B cell (primary cell): Measurements from ENCODE around the gene SPCS1. TPM values are rescaled to one million over a fixed set of nuclear protein-coding genes. Genes with fewer than 3 reads are reported as not detected.

Experiments used
- ATAC-seq: fragments of 200-7000 bp; cut with Tn5 transposase; one replicate; pipeline ENCODE4 v1.10.0; 2021; ENCODE audit warnings: low read depth, mild to moderate bottlenecking, moderate number of reproducible peaks, moderate library complexity
- CTCF ChIA-PET: fragments of 350-600 bp; sonication (Branson Sonifier 250); formaldehyde crosslinking; loops from one replicate; lab custom pipeline; 2021; ENCODE audit warnings: antibody characterized with exemption, inconsistent platforms; lab: Charles Lee
- POLR2A ChIA-PET: fragments of 350-600 bp; sonication (Branson Sonifier 250); formaldehyde crosslinking; loops from one replicate; lab custom pipeline; 2021; ENCODE audit warnings: antibody characterized with exemption; lab: Charles Lee
- DNase-seq: peaks from one replicate; pipeline ENCODE4 v3.0.0; 2013
- H2AFZ ChIP-seq: 2 replicates; pipeline ENCODE4 v1.6.1; 2012; ENCODE audit warnings: mild to moderate bottlenecking, low read depth, low read length; ENCODE audit not compliant: insufficient read depth, poor library complexity, severe bottlenecking
- H3K27ac ChIP-seq, 2 donors: 1 replicate in 1 of 2; 2 replicates in 1 of 2; pipeline ENCODE4 v1.5.1; 2012 to 2013; ENCODE audit warnings: low read length in 2 of 2, mild to moderate bottlenecking in 2 of 2, moderate library complexity in 1 of 2
- H3K27me3 ChIP-seq, 4 experiments: fragments of 200-600 bp in 1 of 4; sonication (generic) in 1 of 4; replicated peaks in 1 of 4; 1 replicate in 2 of 4; 2 replicates in 2 of 4; pipeline versions ENCODE4 v1.6.1 to v1.7.0; 2013 to 2016; ENCODE audit warnings: low read length in 3 of 4, mild to moderate bottlenecking in 2 of 4, mixed read lengths in 1 of 4, moderate library complexity in 1 of 4; ENCODE audit not compliant: insufficient read depth in 4 of 4, control insufficient read depth in 3 of 4; ENCODE audit errors: control extremely low read depth in 1 of 4
- H3K36me3 ChIP-seq, 2 experiments: replicated peaks in 1 of 2; 1 replicate in 1 of 2; 2 replicates in 1 of 2; pipeline versions ENCODE4 v1.6.1 to v1.7.1; 2013; ENCODE audit warnings: low read length in 1 of 2; ENCODE audit not compliant: insufficient read depth in 2 of 2, control insufficient read depth in 1 of 2; ENCODE audit errors: control extremely low read depth in 1 of 2, extremely low read depth in 1 of 2
- H3K4me1 ChIP-seq, 2 donors: fragments of 200-600 bp in 1 of 2; sonication (generic) in 1 of 2; 1 replicate in 1 of 2; 2 replicates in 1 of 2; pipeline versions ENCODE4 v1.5.1 to v1.6.1; 2013 to 2017; ENCODE audit warnings: low read length in 2 of 2; ENCODE audit not compliant: control insufficient read depth in 2 of 2, insufficient read depth in 2 of 2
- H3K4me2 ChIP-seq: replicated peaks from 2 replicates; pipeline ENCODE3; 2012; ENCODE audit warnings: mild to moderate bottlenecking, low read depth, low read length; ENCODE audit not compliant: poor library complexity, severe bottlenecking
- H3K4me3 ChIP-seq, 5 experiments: fragments of 200-600 bp in 1 of 5; sonication (generic) in 1 of 5; 1 replicate in 3 of 5; 2 replicates in 2 of 5; pipeline versions ENCODE4 v1.5.1 to v1.7.0; 2011 to 2016; ENCODE audit warnings: low read length in 4 of 5, mild to moderate bottlenecking in 4 of 5, low read depth in 2 of 5, control low read depth in 1 of 5, moderate library complexity in 1 of 5; ENCODE audit not compliant: insufficient read depth in 1 of 5; ENCODE audit errors: control extremely low read depth in 1 of 5, extremely low read depth in 1 of 5
- H3K79me2 ChIP-seq: fragments of 200-600 bp; sonication (generic); one replicate; pipeline ENCODE4 v1.6.0; 2016; ENCODE audit warnings: low read length; ENCODE audit not compliant: control insufficient read depth, insufficient read depth
- H3K9ac ChIP-seq: fragments of 200-600 bp; sonication (generic); 2 replicates; pipeline ENCODE4 v1.6.1; 2017; ENCODE audit warnings: mild to moderate bottlenecking, low read length, moderate library complexity
- H3K9me3 ChIP-seq, 3 donors: one replicate each; pipeline versions ENCODE4 v1.6.1 to v1.7.1; 2013; ENCODE audit warnings: low read length in 2 of 3; ENCODE audit not compliant: control insufficient read depth in 2 of 3, insufficient read depth in 1 of 3; ENCODE audit errors: control extremely low read depth in 1 of 3
- H4K20me1 ChIP-seq: 2 replicates; pipeline ENCODE4 v1.6.0; 2012; ENCODE audit warnings: mild to moderate bottlenecking, low read length; ENCODE audit not compliant: insufficient read depth, control insufficient read depth, poor library complexity, severe bottlenecking
- H3K27ac Mint-ChIP-seq: one replicate; pipeline ENCODE4 v1.8.0; 2021; ENCODE audit warnings: mixed read lengths
- H3K27me3 Mint-ChIP-seq: one replicate; pipeline ENCODE4 v1.8.0; 2021; ENCODE audit warnings: mixed read lengths
- H3K4me1 Mint-ChIP-seq: one replicate; pipeline ENCODE4 v1.8.0; 2021; ENCODE audit warnings: mixed read lengths
- H3K4me3 Mint-ChIP-seq: one replicate; pipeline ENCODE4 v1.8.0; 2021; ENCODE audit warnings: mixed read lengths
- H3K9me3 Mint-ChIP-seq: one replicate; pipeline ENCODE4 v1.8.0; 2022; ENCODE audit warnings: mixed read lengths; ENCODE audit not compliant: insufficient read depth
- EZH2 ChIP-seq: IDR thresholded peaks from 2 replicates; pipeline ENCODE4 v1.6.1; 2012; ENCODE audit warnings: borderline replicate concordance, low read depth, mild to moderate bottlenecking, moderate library complexity, low read length; ENCODE audit not compliant: insufficient read depth, poor library complexity, severe bottlenecking
- WGBS: methylation state at CpG from one replicate; pipeline ENCODE4 v1.1.5; 2013; ENCODE audit warnings: missing lambda C conversion rate; ENCODE audit not compliant: insufficient coverage; 5-methylcytosine and 5-hydroxymethylcytosine counted together
- intact Hi-C: fragments of 100-400 bp; cut with micrococcal nuclease; formaldehyde crosslinking; loops from one replicate; pipeline ENCODE4 v1.10.0; 2022
- polyA plus RNA-seq: library from polyadenylated mRNA; depleted of rRNA; stranded (reverse); fragments of >200 nt; gene quantifications from 2 replicates; pipeline ENCODE4 v1.2.3, GENCODE V29; 2012
- total RNA-seq, 2 donors: library from RNA; stranded (reverse); fragments of 120-200 nt in 1 of 2; gene quantifications; 1 replicate in 1 of 2; 2 replicates in 1 of 2; pipeline versions ENCODE4 v1.2.3 to v1.2.4, GENCODE V29; 2013 to 2022
- TF ChIP-seq, protein P1 (sequence below): fragments of 200-600 bp; IDR thresholded peaks from one replicate; pipeline ENCODE4 v1.8.0; 2022; ENCODE audit warnings: antibody characterized with exemption, mild to moderate bottlenecking

SPCS1 gene
- total and polyA plus RNA-seq, 2 donors (not counting 1 experiment from before 2014, with no cell fraction given) = 64.5 to 82.2 TPM

DNA sequence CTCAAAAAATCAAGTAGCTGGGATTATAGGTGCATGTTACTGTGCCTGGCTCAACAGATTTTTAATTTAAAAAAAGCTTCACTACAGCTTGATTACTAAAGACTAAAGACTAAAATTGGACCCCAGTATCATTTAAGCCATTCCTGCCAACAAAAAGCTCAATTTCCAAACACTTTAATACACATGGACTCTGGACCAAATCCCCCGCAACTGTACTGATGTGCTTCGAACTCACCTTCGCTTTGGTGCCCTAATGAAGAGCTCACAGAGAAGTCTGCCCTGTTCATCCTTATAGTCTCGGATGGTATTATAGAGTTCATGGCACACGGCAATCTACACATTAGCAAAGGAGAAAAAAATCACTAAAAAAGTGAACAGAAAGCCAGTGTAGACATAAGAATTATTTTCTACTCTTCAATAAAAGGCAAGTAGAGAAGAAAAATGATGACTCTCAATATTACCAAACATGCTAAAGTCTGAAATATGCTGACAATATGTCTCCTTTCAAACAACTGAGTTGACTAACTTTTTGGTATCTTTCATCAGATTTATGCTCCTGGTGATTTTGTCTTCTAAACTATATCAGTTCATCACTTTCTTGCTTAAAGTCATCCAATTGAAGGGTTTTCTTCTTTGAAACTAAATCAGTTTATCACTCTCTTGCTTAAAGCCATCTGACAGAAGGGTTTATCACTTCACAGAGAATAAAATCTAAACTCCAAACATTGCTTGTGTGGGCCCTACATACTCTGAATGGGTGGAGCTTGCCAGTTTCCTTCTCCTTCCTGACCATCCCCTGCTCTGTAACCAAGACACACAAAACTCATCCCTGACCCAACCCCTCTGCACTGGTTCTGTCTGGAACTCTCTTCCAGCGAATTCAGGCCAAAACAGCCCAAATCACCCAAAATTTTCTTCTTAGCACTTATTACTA, 27.4 kb upstream of the SPCS1 start:
- Mint-ChIP-seq H3K27ac (no peak overlapping the region), H3K9me3 (no peaks in the 10 kb centered on the region), H3K4me3 (no peak overlapping the region), H3K27me3 (no peaks in the 10 kb centered on the region), H3K4me1 (peaks cover 14% of the 10 kb centered on the region)
- Histone ChIP-seq H3K79me2 (peaks cover 79% of the 10 kb centered on the region), H3K4me1 (peaks cover 0 to 3% of the 10 kb centered on the region in 2 donors), H3K27me3 (no peaks in the 10 kb centered on the region), H2AFZ (no peak overlapping the region), H3K27ac (no peak overlapping the region), H3K4me3 (no peak overlapping the region), H3K9ac (no peak overlapping the region), H3K36me3 (peaks cover 5 to 58% of the 10 kb centered on the region in 2 experiments), H3K4me2 (no peak overlapping the region), H4K20me1 (peaks cover 17% of the 10 kb centered on the region), H3K9me3 (no peaks in the 10 kb centered on the region)
- DNase-seq = no peak
- intact Hi-C loops = no loop called here
- ATAC-seq = no peak
- ChIA-PET CTCF (interaction anchor here (0.9 kb wide), 1 partner anchor 207 kb away, joined by 3 read pairs; no protein-coding TSS in a partner anchor), POLR2A (no interaction called here)
- WGBS = 96% methylated on average over 5 of the region's 6 CpGs
- TF ChIP-seq, protein P1, sequence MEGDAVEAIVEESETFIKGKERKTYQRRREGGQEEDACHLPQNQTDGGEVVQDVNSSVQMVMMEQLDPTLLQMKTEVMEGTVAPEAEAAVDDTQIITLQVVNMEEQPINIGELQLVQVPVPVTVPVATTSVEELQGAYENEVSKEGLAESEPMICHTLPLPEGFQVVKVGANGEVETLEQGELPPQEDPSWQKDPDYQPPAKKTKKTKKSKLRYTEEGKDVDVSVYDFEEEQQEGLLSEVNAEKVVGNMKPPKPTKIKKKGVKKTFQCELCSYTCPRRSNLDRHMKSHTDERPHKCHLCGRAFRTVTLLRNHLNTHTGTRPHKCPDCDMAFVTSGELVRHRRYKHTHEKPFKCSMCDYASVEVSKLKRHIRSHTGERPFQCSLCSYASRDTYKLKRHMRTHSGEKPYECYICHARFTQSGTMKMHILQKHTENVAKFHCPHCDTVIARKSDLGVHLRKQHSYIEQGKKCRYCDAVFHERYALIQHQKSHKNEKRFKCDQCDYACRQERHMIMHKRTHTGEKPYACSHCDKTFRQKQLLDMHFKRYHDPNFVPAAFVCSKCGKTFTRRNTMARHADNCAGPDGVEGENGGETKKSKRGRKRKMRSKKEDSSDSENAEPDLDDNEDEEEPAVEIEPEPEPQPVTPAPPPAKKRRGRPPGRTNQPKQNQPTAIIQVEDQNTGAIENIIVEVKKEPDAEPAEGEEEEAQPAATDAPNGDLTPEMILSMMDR = no peak
- no peak for TF ChIP-seq EZH2

GRCh38 chr3:52679199-52679538, 26.7 kb upstream of the SPCS1 start:
- Mint-ChIP-seq H3K4me1 (peaks cover 16% of the 10 kb centered on the region), H3K9me3 (no peaks in the 10 kb centered on the region), H3K4me3 (no peak overlapping the region), H3K27ac (no peak overlapping the region), H3K27me3 (no peaks in the 10 kb centered on the region)
- Histone ChIP-seq H3K4me3 (no peak overlapping the region), H3K4me2 (no peak overlapping the region), H3K36me3 (peaks cover 4 to 54% of the 10 kb centered on the region in 2 experiments), H3K4me1 (peaks cover under 1 to 3% of the 10 kb centered on the region in 2 donors), H3K79me2 (peaks cover 83% of the 10 kb centered on the region), H3K9me3 (no peaks in the 10 kb centered on the region), H4K20me1 (peaks cover 17% of the 10 kb centered on the region), H3K9ac (no peak overlapping the region), H2AFZ (no peak overlapping the region), H3K27me3 (no peaks in the 10 kb centered on the region), H3K27ac (no peak overlapping the region)
- ATAC-seq (no peak), DNase-seq (no peak)
- intact Hi-C loops = no loop called here
- 100% methylated on average over 1 of the region's 3 CpGs for WGBS
- POLR2A ChIA-PET = no interaction called here
- TF ChIP-seq EZH2 = no peak
- TF ChIP-seq, protein P1 = no peak
- CTCF ChIA-PET = interaction anchor here (0.9 kb wide), 1 partner anchor 208 kb away, joined by 3 read pairs; no protein-coding TSS in a partner anchor
